Epidermal melanocyte (primary cell): ENCODE data around the gene ZNF217.
"Not testable (repeated sequence)": the region's sequence is repeated elsewhere in the genome, so short reads cannot be mapped to it uniquely, and the experiment has no call there.

Experiments
- DNase-seq: peaks from one replicate; pipeline ENCODE4 v3.0.0; 2011; ENCODE audit warnings: low spot score; ENCODE audit not compliant: insufficient read length

ZNF217 gene

DNA sequence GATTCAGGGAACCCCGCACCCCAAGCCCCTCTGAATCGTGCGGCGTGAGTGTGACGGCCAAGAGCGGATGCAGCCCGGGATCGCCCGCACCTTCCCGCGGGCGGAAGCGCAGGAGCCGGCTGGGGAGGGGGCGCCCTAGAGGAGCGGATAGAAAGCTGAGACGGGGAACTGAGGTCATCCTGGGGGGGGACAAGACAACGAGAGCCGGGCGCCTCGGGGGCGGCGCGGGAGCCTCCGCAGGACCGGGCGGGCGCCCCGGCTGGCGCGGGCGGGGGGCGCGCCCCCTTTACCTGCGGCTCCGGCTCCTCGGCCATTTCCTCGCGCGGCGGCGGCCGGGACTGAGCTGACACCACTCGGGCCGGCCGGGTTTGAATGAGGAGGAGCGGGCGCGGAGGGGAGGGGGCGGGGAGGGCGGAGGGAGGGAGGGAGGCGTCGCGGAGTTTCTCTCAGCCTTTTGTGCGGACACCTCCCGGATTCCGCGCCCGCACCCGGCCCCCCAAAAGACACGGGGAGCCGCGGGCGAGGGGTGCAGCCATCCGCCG lies at the start of gene ZNF217:
Gene ZNF217 (minus strand): TSS at position 374 of the 542 bp plus-strand sequence. CDS start 11,013 bp downstream, outside the sequence.
- not testable (repeated sequence) for DNase-seq

DNA sequence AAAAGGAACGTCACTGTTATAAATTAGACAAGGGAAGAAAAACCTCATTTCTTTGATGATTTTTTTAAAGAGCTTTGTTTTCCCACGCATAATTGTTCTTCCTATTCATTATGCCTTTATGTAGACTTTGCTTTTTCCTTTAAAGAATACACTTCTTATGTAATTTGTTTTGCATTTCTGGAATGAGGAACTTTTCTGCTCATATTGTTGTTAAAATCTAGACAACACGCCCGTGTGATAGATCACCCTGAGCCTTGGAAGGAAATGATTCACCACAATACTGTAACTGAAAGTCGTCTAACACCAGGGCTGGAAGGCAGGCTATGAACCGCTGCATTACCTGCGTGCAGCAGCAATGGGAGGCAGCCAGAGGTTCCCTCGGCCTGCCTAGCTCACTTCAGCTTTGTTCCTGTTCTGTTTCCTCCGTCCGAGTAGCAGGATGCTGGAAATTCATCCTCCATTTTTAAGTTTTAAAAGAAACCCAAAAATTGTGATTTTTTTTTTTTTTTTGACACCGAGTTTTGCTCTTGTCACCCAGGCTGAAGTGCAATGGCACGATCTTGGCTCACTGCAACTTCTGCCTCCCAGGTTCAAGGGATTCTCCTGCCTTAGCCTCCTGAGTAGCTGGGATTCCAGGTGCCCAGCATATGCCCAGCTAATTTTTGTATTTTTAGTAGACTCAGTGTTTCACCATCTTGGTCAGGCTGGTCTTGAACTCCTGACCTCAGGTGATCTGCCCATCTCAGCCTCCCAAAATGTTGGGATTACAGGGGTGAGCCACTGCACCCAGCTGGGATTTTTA lies 49.6 kb upstream of the ZNF217 start:
- DNase-seq: peak; percentile 34

DNA sequence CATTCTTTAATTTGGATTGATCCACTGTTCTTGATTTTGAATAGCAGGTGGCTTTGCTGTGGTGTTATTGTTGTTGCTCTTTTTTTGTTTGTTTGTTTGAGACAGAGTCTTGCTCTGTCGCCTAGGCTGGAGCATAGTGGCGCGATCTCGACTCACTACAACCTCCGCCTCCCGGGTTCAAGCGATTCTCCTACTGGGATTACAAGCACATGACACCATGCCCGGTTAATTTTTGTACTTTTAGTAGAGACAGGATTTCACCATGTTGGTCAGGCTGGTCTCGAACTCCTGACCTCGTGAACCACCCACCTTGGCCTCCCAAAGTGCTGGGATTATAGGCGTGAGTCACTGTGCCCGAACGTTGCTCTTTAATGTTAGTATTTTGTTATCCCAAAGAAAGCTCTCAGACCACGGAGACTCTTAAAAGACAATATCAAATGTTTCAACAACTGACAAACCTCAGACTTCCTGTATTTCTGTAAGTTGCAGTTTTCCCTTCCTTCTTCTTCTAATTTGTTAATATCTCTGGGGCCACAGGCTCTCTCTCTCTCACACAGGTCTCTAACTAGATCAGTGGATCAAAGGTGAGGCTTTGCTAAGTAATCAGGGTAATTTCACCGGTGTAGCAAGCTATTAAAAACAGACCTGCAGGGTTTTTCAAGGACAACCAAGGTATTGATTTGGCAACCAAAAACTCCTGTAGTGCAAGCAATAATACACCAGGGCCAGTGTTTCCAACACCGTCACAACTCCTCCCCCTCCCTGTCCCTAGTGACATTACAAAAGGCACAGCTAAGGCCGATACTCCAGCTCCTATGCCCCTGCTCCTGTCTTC lies 48.8 kb upstream of the ZNF217 start:
- DNase-seq: peak; percentile 19

DNA sequence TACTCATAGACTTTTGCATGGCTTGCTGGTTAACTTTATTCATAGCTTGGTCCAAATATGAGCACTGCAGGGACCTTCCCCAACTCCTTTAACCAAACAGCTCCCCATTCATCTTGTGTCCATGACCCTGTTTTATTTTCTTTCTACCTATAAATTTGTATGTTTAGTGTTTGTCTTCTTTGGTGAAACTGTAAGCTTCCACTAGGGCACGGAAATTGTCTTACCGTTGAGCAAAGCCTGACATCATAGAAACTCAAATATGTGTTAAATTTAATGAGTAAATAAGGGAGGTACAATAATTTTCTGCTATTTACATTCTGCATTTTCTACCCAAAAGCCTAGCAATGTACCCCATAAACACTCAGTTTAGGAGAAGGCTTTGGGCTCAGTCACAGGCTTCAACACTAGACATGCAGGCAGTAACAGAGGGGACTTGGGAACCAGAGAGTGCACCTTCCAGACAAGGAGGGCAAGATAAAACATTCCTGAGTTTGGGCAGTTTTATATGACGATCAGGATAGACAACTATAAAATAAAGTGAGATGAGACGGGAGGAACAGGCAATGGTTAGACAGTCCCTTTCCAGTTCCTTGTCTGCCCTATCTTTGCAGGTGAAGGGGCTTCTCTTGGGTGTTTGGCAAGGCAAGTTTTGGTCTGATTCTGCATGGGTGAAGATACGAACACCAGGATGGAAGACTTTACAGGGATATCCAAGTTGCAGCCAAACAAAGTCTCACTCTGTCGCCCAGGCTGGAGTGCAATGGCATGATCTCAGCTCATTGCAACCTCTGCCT lies 46.2 kb upstream of the ZNF217 start:
- DNase-seq: no peak

DNA sequence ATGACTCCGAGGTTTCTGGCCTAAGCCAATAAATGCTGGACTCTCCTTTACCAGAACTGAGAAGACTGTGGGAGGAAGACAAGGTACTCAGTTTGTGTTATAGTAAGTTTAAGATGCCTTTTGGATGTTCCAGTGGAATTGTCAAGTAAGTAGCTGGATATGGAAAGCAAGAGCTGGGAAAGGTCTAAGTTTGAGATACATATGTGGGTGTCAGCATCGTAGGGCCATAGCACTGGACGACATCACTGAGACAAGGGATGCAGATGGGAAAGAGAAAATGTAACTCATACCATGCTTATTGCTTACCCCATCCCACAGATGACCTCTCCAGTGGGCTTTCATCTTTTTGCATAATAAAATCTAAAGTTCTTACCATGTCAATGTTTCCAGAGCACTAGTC lies 45.5 kb upstream of the ZNF217 start:
- no peak for DNase-seq

DNA sequence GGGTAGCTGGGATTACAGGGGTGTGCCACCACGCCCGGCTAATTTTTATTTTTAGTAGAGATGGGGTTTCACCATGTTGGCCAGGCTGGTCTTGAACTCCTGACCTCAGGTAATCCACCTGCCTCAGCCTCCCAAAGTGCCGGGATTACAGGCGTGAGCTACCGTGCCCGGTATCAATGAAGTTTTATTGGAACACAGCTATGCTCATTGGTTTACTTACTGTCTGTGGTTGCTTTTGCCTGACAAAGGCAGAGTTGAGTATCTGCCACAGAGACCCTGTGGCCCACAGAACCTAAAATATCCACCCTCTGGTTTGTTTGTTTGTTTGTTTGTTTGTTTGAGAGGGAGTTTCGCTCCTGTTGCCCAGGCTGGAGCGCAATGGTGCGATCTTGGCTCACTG lies 43.7 kb upstream of the ZNF217 start:
- DNase-seq: not testable (repeated sequence)

DNA sequence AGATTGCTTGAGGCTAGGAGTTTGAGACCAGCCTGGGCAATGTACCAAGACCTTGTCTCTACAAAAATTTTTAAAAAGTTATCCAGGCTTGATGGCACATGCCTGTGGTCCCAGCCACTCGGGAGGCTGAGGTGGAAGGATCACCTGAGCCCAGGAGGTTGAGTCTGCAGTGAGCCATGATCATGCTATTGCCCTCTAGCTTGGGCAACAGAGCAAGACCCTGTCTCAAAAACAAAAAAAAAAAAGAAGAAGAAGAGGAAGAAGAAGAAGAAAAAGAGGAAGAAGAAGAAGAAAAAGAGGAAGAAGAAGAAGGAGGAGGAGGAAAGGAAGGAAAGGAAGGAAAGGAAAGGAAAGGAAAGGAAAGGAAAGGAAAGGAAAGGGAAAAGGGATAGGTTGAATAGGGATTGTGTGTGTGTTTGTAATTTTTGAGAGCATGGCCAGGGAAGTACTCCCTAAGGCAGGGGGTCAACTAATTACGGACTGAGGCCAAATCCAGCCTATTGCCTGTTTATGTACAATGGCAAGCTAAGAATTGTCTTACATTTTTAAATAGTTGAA lies 43.0 kb upstream of the ZNF217 start:
- no peak for DNase-seq

DNA sequence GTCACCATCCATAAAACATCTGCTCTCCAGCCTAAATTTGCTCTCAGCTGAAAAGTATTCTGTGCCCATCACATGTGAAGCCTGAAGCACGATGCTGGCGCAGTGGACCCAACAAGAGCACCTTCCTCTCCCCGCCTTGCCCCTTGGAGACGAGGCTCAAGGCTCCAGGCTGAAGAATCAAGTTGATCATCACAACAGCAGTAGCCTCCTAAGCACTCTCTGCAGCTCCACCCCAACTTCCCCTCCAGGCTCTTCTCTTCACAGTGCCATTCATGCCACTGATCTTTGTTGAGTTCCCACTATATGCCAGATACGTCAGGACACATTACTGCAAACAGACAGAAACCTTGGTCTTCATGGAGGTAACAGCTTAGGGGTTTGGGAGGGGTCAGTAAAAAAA lies 41.6 kb upstream of the ZNF217 start:
- no peak for DNase-seq

DNA sequence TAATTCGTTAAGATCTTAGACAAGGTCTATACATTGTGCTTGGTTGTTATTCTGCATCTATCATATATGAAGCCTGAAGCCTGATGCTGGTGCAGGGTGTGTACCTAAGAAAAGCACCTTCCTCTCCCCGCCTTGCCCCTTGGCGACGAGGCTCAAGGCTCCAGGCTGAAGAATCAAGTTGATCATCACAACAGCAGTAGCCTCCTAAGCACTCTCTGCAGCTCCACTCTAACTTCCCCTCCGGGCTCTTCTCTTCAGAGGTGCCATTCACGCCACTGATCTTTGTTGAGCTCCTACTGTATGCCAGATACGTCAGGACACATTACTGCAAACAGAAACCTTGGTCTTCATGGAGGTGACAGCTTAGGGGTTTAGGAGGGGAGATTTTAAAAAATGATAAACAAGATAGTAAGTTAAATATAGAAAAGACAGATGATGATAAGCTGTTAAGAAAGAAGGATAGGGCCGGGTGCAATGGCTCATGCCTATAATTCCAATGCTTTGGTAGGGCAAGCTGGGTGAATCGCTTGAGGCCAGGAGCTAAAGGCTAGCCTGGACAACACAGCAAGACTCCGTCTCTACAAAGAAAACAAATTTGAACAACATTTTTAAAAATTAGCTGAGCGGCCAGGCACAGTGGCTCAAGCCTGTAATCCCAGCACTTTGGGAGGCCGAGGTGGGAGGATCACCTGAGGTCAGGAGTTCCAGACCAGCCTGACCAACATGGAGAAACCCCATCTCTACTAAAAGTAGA lies 38.4 kb upstream of the ZNF217 start:
- DNase-seq: no peak

DNA sequence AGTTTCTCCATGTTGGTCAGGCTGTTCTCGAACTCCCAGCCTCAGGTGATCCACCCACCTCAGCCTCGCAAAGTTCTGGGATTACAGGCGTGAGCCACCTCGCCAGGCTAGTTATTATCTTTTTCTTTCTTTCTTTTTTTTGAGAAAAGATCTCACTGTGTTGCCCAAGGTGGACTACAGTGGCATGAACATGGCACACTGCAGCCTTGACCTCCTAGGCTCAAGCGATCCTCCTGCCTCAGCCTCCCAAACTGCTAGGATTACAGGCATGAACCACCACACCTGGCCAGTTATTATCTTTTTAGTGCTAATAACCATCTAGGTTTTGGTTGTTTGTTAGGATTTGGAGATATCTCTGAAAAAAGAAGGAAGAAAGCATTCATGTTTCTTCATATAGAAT lies 35.8 kb upstream of the ZNF217 start:
- no peak for DNase-seq

DNA sequence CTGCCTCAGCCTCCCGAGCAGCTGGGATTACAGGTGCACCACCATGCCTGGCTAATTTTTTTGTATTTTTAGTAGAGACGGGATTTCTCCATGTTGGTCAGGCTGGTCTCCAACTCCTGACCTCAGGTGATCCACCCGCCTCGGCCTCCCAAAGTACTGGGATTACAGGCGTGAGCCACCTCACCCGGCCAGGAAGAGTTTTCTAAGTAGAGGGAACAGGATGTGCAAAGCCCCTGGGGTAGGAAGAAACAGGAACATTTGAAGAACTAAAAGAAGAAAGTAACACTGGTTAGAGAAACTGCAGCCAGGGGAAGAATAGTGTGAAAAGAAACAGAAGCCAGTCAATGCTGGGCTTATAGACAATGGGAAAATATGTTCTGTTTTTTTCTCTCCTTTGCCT lies 35.1 kb upstream of the ZNF217 start:
- not testable (repeated sequence) for DNase-seq

DNA sequence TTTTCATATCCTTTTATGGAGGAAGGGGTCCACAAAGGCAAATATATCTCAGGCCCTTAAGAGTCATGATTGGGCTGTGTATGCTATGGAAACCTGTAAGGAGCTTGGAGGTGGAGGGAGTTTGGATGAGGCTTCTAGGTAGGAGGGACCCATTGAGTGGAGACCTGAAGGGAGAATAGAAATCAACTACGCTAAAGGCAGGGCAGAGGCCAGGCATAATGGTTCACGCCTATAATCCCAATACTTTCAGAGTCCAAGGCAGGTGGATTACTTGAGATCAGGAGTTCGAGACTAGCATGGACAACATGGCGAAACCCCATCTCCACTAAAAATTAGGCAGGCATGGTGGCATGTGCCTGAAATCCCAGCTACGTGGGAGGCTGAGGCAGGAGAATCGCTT lies 34.4 kb upstream of the ZNF217 start:
- DNase-seq: no peak

DNA sequence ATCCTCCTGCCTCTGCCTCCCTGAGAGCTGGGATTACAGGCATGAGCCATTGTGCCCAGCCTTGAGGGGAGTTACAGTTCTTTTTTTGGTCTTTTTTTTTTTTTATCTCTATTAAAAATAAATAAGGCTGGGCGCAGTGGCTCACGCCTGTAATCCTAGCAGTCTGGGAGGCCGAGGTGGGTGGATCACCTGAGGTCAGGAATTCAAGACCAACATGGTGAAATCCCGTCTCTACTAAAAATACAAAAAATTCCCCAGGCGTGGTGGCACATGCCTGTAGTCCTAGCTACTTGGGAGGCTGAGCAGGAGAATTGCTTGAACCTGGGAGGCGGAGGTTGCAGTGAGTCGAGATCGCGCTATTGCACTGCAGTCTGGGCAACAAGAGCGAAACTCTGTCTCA lies 33.4 kb upstream of the ZNF217 start:
- DNase-seq: not testable (repeated sequence)

DNA sequence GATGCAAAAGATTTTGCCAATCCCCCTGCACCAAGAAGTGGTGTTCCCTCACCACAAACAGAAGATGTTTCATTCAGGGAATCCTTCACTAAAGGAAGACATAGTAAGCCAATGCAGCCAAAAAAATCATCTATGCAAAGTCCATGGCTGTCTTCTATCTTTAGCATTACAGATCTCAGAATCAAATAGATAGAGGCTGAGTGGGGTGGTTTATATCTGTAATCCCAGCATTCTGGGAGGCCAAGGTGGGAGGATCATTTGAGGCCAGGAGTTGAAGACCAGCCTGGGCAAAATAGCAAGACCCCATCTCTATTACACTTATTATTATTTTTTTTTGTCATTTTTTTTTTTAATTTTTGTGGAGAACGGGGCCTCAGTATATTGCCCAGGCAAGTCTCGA lies 32.9 kb upstream of the ZNF217 start:
- DNase-seq: no peak

DNA sequence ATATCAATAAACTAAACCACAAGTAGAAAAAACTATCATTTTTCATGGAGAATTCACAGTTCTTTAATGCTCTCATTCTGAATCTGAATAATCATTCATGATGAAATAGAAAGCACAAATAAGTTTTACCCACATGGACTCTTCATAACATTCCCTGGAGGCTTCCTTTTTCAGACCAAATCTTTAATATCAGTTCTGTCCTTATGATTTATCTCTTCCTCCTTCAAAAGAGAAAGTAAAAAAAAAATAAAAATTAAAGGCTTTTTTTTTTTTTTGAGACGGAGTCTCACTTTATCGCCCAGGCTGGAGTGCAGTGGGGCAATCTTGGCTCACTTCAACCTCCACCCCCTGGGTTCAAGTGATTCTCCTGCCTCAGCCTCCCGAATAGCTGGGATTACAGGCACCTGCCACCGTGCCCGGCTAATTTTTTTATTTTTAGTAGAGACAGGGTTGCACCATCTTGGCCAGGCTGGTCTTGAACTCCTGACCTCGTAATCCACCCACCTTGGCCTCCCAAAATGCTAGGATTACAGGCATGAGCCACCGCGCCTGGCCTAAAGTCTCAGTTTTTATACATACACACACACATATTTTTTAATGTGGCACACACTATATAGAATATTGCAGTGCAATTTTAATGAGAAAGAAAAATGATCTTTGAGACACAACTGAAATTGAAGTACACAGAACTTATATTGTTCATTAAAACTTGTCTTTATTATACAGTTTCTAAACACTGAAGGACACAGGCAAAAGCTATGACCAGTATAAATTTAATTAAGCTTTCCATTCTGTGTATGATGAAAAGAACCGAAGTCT lies 31.9 kb upstream of the ZNF217 start:
- no peak for DNase-seq

DNA sequence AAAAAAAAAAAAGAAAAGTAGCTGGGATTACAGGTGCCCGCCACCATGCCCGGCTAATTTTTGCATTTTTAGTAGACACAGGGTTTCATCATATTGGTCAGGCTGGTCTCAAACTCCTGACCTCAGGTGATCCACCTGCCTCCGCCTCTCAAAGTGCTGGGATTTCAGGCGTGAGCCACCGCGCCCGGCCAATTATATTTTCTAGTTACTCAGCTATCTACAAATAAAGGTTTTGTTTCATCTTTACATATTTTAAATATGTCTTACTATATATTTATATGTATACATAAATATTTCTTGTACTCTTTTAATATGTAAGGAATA lies 31.2 kb upstream of the ZNF217 start:
- not testable (repeated sequence) for DNase-seq

DNA sequence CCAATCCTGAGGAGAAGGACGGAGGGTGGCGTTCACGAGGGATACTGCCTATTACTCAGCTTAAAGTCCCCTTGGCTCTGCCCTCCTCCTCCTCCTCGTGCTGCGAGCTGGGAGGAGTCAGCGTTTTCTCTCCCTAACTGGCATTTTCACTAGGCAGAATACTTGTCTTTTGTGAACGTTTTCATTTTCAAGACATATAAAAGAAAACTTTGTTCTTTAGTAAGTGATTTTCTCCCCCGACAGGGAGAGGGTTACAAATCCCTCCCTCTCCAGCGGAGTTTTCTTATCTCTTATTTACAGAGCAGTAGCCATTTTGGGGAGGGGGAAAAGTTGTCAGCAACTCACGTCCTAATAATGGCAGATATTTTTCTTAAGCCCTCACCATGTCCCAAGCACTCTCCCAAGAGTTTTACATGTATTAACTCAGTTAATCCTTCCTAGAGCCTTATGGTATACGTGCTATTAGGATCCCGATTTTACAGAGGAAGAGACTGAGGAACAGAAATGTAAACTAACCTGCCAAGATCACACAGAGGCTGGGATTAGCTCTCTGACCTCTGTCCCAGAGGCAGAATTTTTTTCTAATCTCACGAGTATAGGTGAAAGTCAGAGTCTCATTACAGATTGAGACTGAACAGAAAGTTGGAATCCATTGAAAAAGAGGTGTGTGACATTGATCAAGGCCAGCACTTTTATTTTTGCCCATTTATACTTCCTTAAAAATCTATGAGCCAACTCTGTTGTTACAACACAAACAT lies 30.0 kb upstream of the ZNF217 start:
- peak; percentile 76 for DNase-seq

DNA sequence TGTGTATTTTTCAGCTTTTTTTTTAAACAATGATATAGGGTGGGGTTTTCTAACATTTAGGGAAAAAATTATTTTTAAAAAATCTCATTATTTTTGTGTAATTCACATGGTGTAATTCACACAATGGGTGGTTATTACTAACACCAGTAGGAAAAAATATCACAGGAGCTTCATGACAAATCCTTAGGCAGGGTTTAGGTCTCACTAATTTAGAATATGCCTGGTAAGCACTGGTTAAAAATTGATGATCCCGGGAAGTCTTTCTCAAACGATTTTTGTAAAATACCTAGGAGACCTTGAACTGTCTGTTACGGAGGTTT lies 29.5 kb upstream of the ZNF217 start:
- DNase-seq: no peak
